Measurements from ENCODE around the gene MAP4K4. TPM values are rescaled to one million over a fixed set of nuclear protein-coding genes. Genes with fewer than 3 reads are reported as not detected.

The MAP4K4 gene
- polyA plus RNA-seq, 1 experiment, result 53.5 TPM

GRCh38 chr2:101942851-101943250, 245.3 kb downstream of the MAP4K4 start:
- no peaks in the 10 kb centered on the region; the same call in 1 of the 2 replicates for H3K27me3 ChIP-seq (ENCODE audit: control insufficient read depth, insufficient read depth, low read length)
- DNase-seq (ENCODE audit: low read depth), result no peak
- ChIA-PET POLR2A (no interaction called here), CTCF (no interaction called here)
- no peak overlapping the region for H3K4me3 ChIP-seq (ENCODE audit: low read depth, low read length)
- no peak for TF ChIP-seq CTCF (IDR thresholded peaks at IDR 0.05; ENCODE audit: insufficient read depth, low read depth, low read length)
- H3K36me3 ChIP-seq (ENCODE audit: control insufficient read depth, insufficient read depth, low read length), result no peaks in the 10 kb centered on the region

Other genes with a start within 250 kb of the MAP4K4 start
- gene RFX8, start 222.6 kb upstream of the MAP4K4 start, polyA plus RNA-seq (2011; rRNA removed), result 1.7 and 2.1 TPM in 2 replicates

Data from BJ (cell line).